HCT116 (cell line): ENCODE results near the gene RCSD1. TPM values are rescaled to one million over a fixed set of nuclear protein-coding genes. Genes with fewer than 3 reads are reported as not detected.

ENCODE experiments used
- ATAC-seq: fragments of 200-7000 bp; cut with Tn5 transposase; 2 replicates; pipeline ENCODE4 v1.9.1; 2020; ENCODE audit warnings: mild to moderate bottlenecking, moderate library complexity
- BruUV-seq: library from RNA; stranded (reverse); fragments of 400-500 nt; replicated peaks from 2 replicates; lab custom pipeline; 2021; lab: Mats Ljungman, UMichigan
- CTCF ChIA-PET: fragments of 300-600 bp; sonication (Branson Sonifier 250); formaldehyde crosslinking; loops from one replicate; lab custom pipeline; 2021; ENCODE audit warnings: antibody characterized with exemption; lab: Charles Lee
- POLR2A ChIA-PET: fragments of 300-600, 350-600 bp; sonication (Branson Sonifier 250); formaldehyde crosslinking; loops from one replicate; lab custom pipeline; 2021; ENCODE audit warnings: antibody characterized with exemption; lab: Charles Lee
- RAD21 ChIA-PET, 2 experiments: fragments of 300-600 bp; sonication (Branson Sonifier 250); formaldehyde crosslinking; loops; one replicate each; lab custom pipeline; 2023; ENCODE audit warnings: low total read pairs in 2 of 2; ENCODE audit not compliant: uncharacterized antibody in 2 of 2, unreplicated experiment in 2 of 2, low non-redundant PET in 1 of 2; lab: Charles Lee
- DNase-seq: peaks from one replicate; pipeline ENCODE4 v3.0.0-alpha.2; 2010; ENCODE audit warnings: low read depth, low spot score
- H2AFZ ChIP-seq: fragments of 200-600 bp; shearing (Covaris generic), sonication (generic); 2 replicates; pipeline ENCODE4 v1.6.1; 2017; ENCODE audit warnings: low read depth, mixed run types, mixed read lengths, antibody characterized with exemption, low read length; ENCODE audit not compliant: poor library complexity, severe bottlenecking
- H3K27ac ChIP-seq: 2 replicates; pipeline ENCODE4 v1.5.1; 2012; ENCODE audit warnings: low read depth, low read length
- H3K27me3 ChIP-seq: fragments of 200-600 bp; sonication (generic); 2 replicates; pipeline ENCODE4 v1.6.1; 2016; ENCODE audit warnings: mixed run types, low read length, mixed read lengths; ENCODE audit not compliant: insufficient read depth
- H3K36me3 ChIP-seq, 2 experiments: fragments of 200-500 bp in 1 of 2; fragments of 200-600 bp in 1 of 2; sonication (Bioruptor generic) in 1 of 2; sonication (generic) in 1 of 2; 2 replicates each; pipeline versions ENCODE4 v1.5.1 to v1.6.1; 2014 to 2016; ENCODE audit warnings: low read length in 2 of 2, inconsistent platforms in 1 of 2, mixed read lengths in 1 of 2, mixed run types in 1 of 2; ENCODE audit not compliant: insufficient read depth in 2 of 2, control insufficient read depth in 1 of 2
- H3K4me1 ChIP-seq, 2 experiments: fragments of 200-600 bp in 1 of 2; sonication (generic) in 1 of 2; 2 replicates each; pipeline versions ENCODE4 v1.5.1 to v1.6.1; 2012 to 2017; ENCODE audit warnings: low read length in 2 of 2, inconsistent platforms in 1 of 2, mild to moderate bottlenecking in 1 of 2, mixed read lengths in 1 of 2, mixed run types in 1 of 2, moderate library complexity in 1 of 2; ENCODE audit not compliant: insufficient read depth in 2 of 2, control insufficient read depth in 1 of 2
- H3K4me2 ChIP-seq: fragments of 200-600 bp; sonication (generic); 2 replicates; pipeline ENCODE4 v1.6.1; 2017; ENCODE audit warnings: mixed run types, low read length, mixed read lengths
- H3K4me3 ChIP-seq, 2 experiments: fragments of 200-600 bp in 1 of 2; sonication (generic) in 1 of 2; replicated peaks in 1 of 2; 2 replicates each; pipeline ENCODE4 v1.5.1; 2011 to 2016; ENCODE audit warnings: low read length in 2 of 2, control low read depth in 1 of 2, low read depth in 1 of 2, mild to moderate bottlenecking in 1 of 2, mixed read lengths in 1 of 2, mixed run types in 1 of 2
- H3K79me2 ChIP-seq: fragments of 200-600 bp; sonication (generic); 2 replicates; pipeline ENCODE4 v1.6.1; 2017; ENCODE audit warnings: mild to moderate bottlenecking, mixed run types, low read length, moderate library complexity, mixed read lengths; ENCODE audit not compliant: insufficient read depth
- H3K9ac ChIP-seq: fragments of 200-600 bp; sonication (generic); 2 replicates; pipeline ENCODE4 v1.6.1; 2016; ENCODE audit warnings: low read length, mixed read lengths
- H3K9me2 ChIP-seq: fragments of 200-600 bp; sonication (generic), shearing (Covaris generic); 2 replicates; pipeline ENCODE4 v1.6.1; 2017; ENCODE audit warnings: mixed run types, mild to moderate bottlenecking, moderate library complexity; ENCODE audit not compliant: insufficient read depth
- H3K9me3 ChIP-seq, 2 experiments: fragments of 200-500 bp in 1 of 2; fragments of 200-600 bp in 1 of 2; sonication (Bioruptor generic) in 1 of 2; sonication (generic) in 1 of 2; 2 replicates each; pipeline ENCODE4 v1.6.1; 2014 to 2017; ENCODE audit warnings: low read length in 2 of 2, mixed read lengths in 2 of 2, inconsistent platforms in 1 of 2, low read depth in 1 of 2, mild to moderate bottlenecking in 1 of 2, mixed run types in 1 of 2, moderate library complexity in 1 of 2; ENCODE audit not compliant: control insufficient read depth in 1 of 2, insufficient read depth in 1 of 2
- H4K20me1 ChIP-seq: fragments of 200-600 bp; sonication (generic), shearing (Covaris generic); 2 replicates; pipeline ENCODE4 v1.6.1; 2017; ENCODE audit warnings: mixed run types, mild to moderate bottlenecking, moderate library complexity; ENCODE audit not compliant: insufficient read depth
- CBX3 ChIP-seq: IDR thresholded peaks from 2 replicates; pipeline ENCODE4 v1.6.1; 2012; ENCODE audit warnings: low read depth
- CEBPB ChIP-seq: IDR thresholded peaks from 2 replicates; pipeline ENCODE4 v1.6.1; 2012; ENCODE audit warnings: low read depth
- ELF1 ChIP-seq: IDR thresholded peaks from 2 replicates; pipeline ENCODE4 v1.6.1; 2012; ENCODE audit warnings: low read depth, borderline replicate concordance
- EZH2phosphoT487 ChIP-seq: fragments of 200-600 bp; IDR thresholded peaks from 2 replicates; pipeline ENCODE4 v1.6.1; 2018; ENCODE audit warnings: antibody characterized with exemption, borderline replicate concordance
- FOSL1 ChIP-seq: IDR thresholded peaks from 2 replicates; pipeline ENCODE4 v1.6.1; 2012; ENCODE audit warnings: low read depth
- JUND ChIP-seq: IDR thresholded peaks from 2 replicates; pipeline ENCODE4 v1.6.1; 2012
- POLR2A ChIP-seq: IDR thresholded peaks from 2 replicates; pipeline ENCODE4 v1.7.0; 2011; ENCODE audit warnings: borderline replicate concordance; ENCODE audit not compliant: insufficient read depth, insufficient read length; ENCODE audit errors: extremely low read depth
- POLR2AphosphoS5 ChIP-seq: IDR thresholded peaks from 2 replicates; pipeline ENCODE4 v1.6.1; 2011; ENCODE audit warnings: mild to moderate bottlenecking, low read depth, low read length, moderate library complexity
- RAD21 ChIP-seq: IDR thresholded peaks from 2 replicates; pipeline ENCODE4 v1.6.1; 2012; ENCODE audit warnings: low read depth, mild to moderate bottlenecking
- SIN3A ChIP-seq: IDR thresholded peaks from 2 replicates; pipeline ENCODE4 v1.6.1; 2012; ENCODE audit warnings: low read depth
- SP1 ChIP-seq: IDR thresholded peaks from 2 replicates; pipeline ENCODE4 v1.6.1; 2012; ENCODE audit warnings: low read depth
- SRF ChIP-seq: IDR thresholded peaks from 2 replicates; pipeline ENCODE4 v1.6.1; 2012; ENCODE audit warnings: low read depth
- TCF7L2 ChIP-seq: IDR thresholded peaks from 2 replicates; pipeline ENCODE4 v1.7.0; 2011; ENCODE audit warnings: borderline replicate concordance, inconsistent platforms; ENCODE audit not compliant: insufficient read depth, insufficient read length; ENCODE audit errors: extremely low read depth
- ZFX ChIP-seq: fragments of 450-650 bp; IDR thresholded peaks from 2 replicates; pipeline ENCODE4 v1.6.1; 2017
- ZNF274 ChIP-seq: fragments of 200-500 bp; sonication (Bioruptor generic); IDR thresholded peaks from 2 replicates; pipeline ENCODE4 v1.6.1; 2014; ENCODE audit warnings: mild to moderate bottlenecking, low read depth, low read length, inconsistent platforms
- intact Hi-C: fragments of 100-400 bp; cut with micrococcal nuclease; formaldehyde crosslinking; loops from 2 replicates; pipeline ENCODE4 v1.10.0; 2022
- total RNA-seq: library from RNA; stranded (reverse); gene quantifications from one replicate; pipeline ENCODE4 v1.2.1, GENCODE V29; 2021; ENCODE audit not compliant: unreplicated experiment
- TF ChIP-seq, protein P1 (sequence below): IDR thresholded peaks from 2 replicates; pipeline ENCODE4 v1.6.1; 2012; ENCODE audit warnings: low read depth
- TF ChIP-seq, protein P2 (sequence below): IDR thresholded peaks from 2 replicates; pipeline ENCODE4 v1.6.1; 2011; ENCODE audit warnings: mild to moderate bottlenecking, low read length, moderate library complexity; ENCODE audit not compliant: insufficient replicate concordance; ENCODE audit errors: extremely low read depth
- TF ChIP-seq, protein P3 (sequence below): IDR thresholded peaks from 2 replicates; pipeline ENCODE4 v1.6.1; 2012
- TF ChIP-seq, protein P4 (sequence below): IDR thresholded peaks from 2 replicates; pipeline ENCODE4 v1.6.1; 2012

RCSD1 gene
- total RNA-seq, 1 experiment from 2014 or later: 0.15 TPM

DNA sequence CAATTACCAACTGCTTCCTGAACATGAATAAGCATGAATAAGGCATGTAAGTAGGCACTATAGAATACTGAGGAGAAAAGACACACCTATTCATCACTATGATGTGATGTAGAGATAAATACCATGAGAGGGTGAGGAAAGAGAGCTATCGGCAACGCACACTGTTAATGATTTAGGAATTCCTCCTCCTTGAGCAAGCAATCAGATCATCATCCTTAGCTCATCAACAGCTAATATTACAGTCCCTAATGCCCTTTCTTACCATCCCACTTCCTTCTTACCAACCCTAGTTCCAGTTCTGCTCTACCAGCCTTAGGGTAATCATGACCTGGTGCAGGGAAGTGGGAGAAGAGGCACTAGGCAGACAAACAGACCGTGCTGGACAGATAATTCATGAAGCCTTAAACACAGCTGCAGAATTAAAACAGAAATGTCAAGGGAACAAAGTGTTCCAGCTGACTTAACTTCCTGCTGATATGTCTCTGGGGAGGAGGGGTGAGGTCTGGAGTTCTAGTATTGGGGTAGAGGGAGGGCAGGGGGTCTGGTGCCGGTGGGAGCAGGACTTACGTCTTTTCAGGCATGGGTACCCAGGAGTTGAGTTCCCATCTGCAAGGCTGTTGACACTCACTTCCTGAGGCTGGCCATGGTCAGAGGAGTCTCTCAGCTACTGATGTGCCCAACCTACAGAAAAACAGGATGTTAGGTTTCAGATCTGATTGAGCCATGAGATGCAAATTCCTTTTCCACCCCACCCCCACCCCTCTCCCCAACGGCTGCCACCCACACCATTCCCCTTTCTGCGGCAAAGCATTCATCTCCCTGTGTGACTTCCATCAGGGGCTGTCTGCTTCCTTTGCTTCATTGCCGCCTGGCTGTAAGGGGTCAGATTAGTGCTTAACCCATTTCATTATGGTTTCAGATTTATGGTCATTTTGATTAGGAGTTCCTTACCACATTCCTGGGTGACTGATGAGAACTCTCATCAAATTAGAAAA, 12.6 kb upstream of the RCSD1 start:
- RAD21 ChIA-PET: no interaction called here
- POLR2A ChIA-PET: no interaction called here
- no peak for DNase-seq
- Histone ChIP-seq H3K4me3 (no peak overlapping the region), H3K9me2 (no peaks in the 10 kb centered on the region), H3K36me3 (no peaks in the 10 kb centered on the region)
- TF ChIP-seq ELF1 (no peak), CEBPB (no peak), SRF (no peak), SIN3A (no peak), RAD21 (no peak), CBX3 (no peak), ZNF274 (no peak), ZFX (no peak), SP1 (no peak), FOSL1 (no peak), JUND (no peak), TCF7L2 (no peak), EZH2phosphoT487 (no peak), POLR2A (no peak), POLR2AphosphoS5 (no peak)
- TF ChIP-seq, protein P1, sequence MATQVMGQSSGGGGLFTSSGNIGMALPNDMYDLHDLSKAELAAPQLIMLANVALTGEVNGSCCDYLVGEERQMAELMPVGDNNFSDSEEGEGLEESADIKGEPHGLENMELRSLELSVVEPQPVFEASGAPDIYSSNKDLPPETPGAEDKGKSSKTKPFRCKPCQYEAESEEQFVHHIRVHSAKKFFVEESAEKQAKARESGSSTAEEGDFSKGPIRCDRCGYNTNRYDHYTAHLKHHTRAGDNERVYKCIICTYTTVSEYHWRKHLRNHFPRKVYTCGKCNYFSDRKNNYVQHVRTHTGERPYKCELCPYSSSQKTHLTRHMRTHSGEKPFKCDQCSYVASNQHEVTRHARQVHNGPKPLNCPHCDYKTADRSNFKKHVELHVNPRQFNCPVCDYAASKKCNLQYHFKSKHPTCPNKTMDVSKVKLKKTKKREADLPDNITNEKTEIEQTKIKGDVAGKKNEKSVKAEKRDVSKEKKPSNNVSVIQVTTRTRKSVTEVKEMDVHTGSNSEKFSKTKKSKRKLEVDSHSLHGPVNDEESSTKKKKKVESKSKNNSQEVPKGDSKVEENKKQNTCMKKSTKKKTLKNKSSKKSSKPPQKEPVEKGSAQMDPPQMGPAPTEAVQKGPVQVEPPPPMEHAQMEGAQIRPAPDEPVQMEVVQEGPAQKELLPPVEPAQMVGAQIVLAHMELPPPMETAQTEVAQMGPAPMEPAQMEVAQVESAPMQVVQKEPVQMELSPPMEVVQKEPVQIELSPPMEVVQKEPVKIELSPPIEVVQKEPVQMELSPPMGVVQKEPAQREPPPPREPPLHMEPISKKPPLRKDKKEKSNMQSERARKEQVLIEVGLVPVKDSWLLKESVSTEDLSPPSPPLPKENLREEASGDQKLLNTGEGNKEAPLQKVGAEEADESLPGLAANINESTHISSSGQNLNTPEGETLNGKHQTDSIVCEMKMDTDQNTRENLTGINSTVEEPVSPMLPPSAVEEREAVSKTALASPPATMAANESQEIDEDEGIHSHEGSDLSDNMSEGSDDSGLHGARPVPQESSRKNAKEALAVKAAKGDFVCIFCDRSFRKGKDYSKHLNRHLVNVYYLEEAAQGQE: no peak
- TF ChIP-seq, protein P2, sequence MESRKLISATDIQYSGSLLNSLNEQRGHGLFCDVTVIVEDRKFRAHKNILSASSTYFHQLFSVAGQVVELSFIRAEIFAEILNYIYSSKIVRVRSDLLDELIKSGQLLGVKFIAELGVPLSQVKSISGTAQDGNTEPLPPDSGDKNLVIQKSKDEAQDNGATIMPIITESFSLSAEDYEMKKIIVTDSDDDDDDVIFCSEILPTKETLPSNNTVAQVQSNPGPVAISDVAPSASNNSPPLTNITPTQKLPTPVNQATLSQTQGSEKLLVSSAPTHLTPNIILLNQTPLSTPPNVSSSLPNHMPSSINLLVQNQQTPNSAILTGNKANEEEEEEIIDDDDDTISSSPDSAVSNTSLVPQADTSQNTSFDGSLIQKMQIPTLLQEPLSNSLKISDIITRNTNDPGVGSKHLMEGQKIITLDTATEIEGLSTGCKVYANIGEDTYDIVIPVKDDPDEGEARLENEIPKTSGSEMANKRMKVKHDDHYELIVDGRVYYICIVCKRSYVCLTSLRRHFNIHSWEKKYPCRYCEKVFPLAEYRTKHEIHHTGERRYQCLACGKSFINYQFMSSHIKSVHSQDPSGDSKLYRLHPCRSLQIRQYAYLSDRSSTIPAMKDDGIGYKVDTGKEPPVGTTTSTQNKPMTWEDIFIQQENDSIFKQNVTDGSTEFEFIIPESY: no peak
- TF ChIP-seq, protein P3, sequence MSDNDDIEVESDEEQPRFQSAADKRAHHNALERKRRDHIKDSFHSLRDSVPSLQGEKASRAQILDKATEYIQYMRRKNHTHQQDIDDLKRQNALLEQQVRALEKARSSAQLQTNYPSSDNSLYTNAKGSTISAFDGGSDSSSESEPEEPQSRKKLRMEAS: no peak
- TF ChIP-seq, protein P4, sequence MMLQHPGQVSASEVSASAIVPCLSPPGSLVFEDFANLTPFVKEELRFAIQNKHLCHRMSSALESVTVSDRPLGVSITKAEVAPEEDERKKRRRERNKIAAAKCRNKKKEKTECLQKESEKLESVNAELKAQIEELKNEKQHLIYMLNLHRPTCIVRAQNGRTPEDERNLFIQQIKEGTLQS: no peak
- TF ChIP-seq, all 23 proteins: peak for 0
- intact Hi-C loops: no loop called here
- no peaks in the 10 kb centered on the region for H3K9me3 ChIP-seq
- no peaks in the 10 kb centered on the region for H3K79me2 ChIP-seq
- H3K4me1 ChIP-seq: no peaks in the 10 kb centered on the region
- H4K20me1 ChIP-seq: no peaks in the 10 kb centered on the region
- ATAC-seq: no peak
- H2AFZ ChIP-seq: no peak overlapping the region
- no peak overlapping the region for H3K4me2 ChIP-seq
- CTCF ChIA-PET: no interaction called here
- H3K9ac ChIP-seq: no peak overlapping the region
- H3K27me3 ChIP-seq: no peaks in the 10 kb centered on the region
- no peak overlapping the region for H3K27ac ChIP-seq
- BruUV-seq: no TSS peak
